ENCODE results near the gene MGLL.

GRCh38 chr3:127732879-127733350, 89.4 kb downstream of the MGLL start:
- TF ChIP-seq EZH2 (IDR thresholded peaks at IDR 0.05; ENCODE audit: insufficient read depth, poor library complexity, severe bottlenecking) (no peak), EZH2phosphoT487 (IDR thresholded peaks at IDR 0.05; ENCODE audit: insufficient read depth, low read depth) (no peak)
